IPS-18a (cell line): ENCODE results near the gene INAFM2.

ENCODE experiments used
- H3K27ac ChIP-seq: one replicate; pipeline ENCODE4 v1.5.1; 2013; ENCODE audit warnings: low read length
- H3K27me3 ChIP-seq: one replicate; pipeline ENCODE4 v1.6.1; 2013; ENCODE audit warnings: mild to moderate bottlenecking, low read length; ENCODE audit not compliant: control insufficient read depth, insufficient read depth
- H3K36me3 ChIP-seq: one replicate; pipeline ENCODE4 v1.6.1; 2013; ENCODE audit warnings: low read depth, low read length; ENCODE audit not compliant: control insufficient read depth
- H3K4me1 ChIP-seq: one replicate; pipeline ENCODE4 v1.6.1; 2013; ENCODE audit warnings: low read depth, low read length; ENCODE audit not compliant: control insufficient read depth
- H3K4me3 ChIP-seq: one replicate; pipeline ENCODE4 v1.5.1; 2013; ENCODE audit warnings: low read length
- H3K9ac ChIP-seq: one replicate; pipeline ENCODE4 v1.6.1; 2013; ENCODE audit warnings: mild to moderate bottlenecking, low read length, moderate library complexity
- H3K9me3 ChIP-seq: one replicate; pipeline ENCODE4 v1.6.1; 2013; ENCODE audit warnings: low read depth, low read length; ENCODE audit not compliant: control insufficient read depth

Gene INAFM2

DNA sequence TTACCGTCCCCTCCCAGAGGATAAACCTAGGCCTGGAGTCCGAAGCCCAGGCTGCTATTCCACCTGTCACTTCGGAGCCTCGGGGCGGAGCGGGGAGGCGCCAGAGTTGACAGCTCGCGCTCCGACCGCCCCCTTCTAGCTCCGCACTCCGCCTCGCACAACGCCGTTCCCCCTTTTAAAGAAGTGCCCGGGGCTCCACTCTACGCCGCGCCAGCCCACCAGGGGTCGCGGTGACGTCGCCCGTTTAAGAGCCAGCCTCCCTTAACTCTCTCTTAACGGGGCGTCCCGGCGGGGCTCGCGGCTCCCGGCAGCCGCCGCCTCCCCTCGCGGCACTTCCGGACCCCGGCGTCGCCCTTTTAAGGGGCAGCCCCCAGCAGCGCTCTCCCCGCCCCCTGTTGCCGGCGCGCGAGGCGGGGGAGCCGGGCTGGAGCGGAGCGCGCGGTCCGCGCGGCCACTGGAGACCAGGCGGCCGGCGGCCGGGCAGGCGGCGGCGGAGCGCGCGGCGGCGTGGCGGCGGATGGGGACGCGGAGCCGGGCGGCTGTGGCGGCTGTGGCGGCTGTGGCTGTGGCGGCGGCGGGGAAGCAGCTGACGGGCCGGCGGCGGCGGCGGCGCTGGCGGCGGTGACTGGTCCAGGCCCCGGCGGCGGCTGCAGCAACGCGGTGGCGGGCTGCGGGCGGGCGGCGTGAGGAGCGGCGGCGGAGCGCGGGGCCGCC, at the start of gene INAFM2:
Gene INAFM2, plus strand, starts transcription at position 454 of the 714 bp plus-strand sequence. CDS start 364 bp downstream, outside the sequence.
- peak within 1 kb of the TSS; percentile 61 for H3K4me3 ChIP-seq
- H3K27ac ChIP-seq, result no peak within 1 kb of the TSS
- peaks cover 50% of the 10 kb centered on the region for H3K4me1 ChIP-seq
- no peaks in the 10 kb centered on the region for H3K36me3 ChIP-seq
- no peak within 1 kb of the TSS for H3K9ac ChIP-seq
- H3K9me3 ChIP-seq, result no peaks in the 10 kb centered on the region
- H3K27me3 ChIP-seq, result peaks cover 45% of the 10 kb centered on the region

DNA sequence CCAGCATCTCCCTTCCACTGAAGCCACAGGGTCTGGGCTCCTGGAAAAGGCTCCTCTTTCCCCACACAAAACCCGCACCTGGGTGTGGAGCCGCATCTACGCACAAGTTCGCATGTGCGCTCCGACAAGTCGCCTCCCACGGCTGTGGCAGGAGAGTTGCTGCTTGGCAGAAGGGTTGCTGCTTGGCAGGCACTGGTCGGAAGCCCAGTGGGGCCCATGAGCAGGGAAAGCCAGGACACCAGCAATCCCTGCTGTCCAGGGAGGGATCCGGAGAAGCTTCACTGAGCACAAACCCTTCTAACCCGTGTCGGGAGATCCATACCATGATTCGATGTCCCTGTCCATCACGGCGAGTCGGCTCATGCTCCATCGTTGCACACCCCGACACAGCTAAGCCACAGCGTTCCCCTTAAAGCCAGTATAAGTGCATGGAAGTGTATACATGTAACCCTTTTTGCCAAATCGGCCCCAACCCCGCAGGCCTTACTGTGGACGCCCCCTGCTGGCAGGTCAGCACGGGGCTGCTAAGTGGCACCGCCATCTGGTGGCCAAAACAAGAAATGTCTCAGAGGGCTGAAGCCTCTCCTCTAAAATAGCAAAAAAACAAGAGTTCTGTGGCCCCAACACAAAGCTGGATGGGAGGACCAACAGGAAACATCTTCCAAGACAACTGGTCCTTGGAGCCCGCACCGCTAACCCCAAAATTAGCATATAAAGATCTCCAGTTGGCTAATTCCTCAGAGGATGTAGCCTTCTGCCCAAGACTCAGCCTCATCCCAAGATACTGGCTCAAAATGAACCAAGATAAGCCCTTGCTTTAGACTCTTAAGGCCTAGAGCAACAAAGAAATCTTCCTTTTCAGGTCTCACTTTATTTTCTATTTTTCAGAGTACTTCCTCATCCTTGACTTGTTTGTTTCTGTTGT, 48.9 kb upstream of the INAFM2 start:
- no peak overlapping the region for H3K9ac ChIP-seq
- H3K27me3 ChIP-seq, result peaks cover 15% of the 10 kb centered on the region
- no peak overlapping the region for H3K4me3 ChIP-seq
- no peak overlapping the region for H3K27ac ChIP-seq
- no peaks in the 10 kb centered on the region for H3K4me1 ChIP-seq
- no peaks in the 10 kb centered on the region for H3K36me3 ChIP-seq
- no peaks in the 10 kb centered on the region for H3K9me3 ChIP-seq

DNA sequence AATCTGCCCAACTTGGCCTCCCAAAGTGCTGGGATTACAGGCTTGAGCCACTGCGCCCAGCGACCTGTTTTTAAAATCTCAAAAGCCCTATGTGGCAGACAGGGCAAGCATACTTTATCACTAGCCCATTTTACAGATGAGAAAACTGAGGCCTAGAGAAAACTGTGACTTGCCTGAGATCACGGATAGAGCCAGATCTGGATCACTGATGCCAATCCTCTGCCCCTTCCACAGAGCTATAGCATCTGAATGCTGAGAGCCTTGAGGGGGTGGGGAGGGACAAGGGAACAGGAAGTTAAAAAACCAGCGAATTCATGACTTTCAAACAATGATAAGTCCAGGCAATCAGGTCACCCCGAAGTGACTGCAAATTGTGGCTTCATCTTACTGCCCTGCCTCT, 48.0 kb upstream of the INAFM2 start:
- Histone ChIP-seq H3K27ac (no peak overlapping the region), H3K9ac (no peak overlapping the region)

DNA sequence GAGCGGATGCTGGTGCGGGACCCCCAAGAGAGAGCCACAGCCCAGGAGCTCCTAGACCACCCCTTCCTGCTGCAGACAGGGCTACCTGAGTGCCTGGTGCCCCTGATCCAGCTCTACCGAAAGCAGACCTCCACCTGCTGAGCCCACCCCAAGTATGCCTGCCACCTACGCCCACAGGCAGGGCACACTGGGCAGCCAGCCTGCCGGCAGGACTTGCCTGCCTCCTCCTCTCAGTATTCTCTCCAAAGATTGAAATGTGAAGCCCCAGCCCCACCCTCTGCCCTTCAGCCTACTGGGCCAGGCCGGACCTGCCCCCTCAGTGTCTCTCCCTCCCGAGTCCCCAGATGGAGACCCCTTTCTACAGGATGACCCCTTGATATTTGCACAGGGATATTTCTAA, 47.5 kb upstream of the INAFM2 start:
- Histone ChIP-seq H3K36me3 (no peaks in the 10 kb centered on the region), H3K4me3 (no peak overlapping the region), H3K27ac (no peak overlapping the region), H3K9ac (no peak overlapping the region), H3K4me1 (peaks cover 3% of the 10 kb centered on the region), H3K9me3 (no peaks in the 10 kb centered on the region), H3K27me3 (peaks cover 28% of the 10 kb centered on the region)

More for the DNA sequence above, 48.0 kb upstream of the INAFM2 start:
- no peaks in the 10 kb centered on the region for H3K9me3 ChIP-seq
- no peaks in the 10 kb centered on the region for H3K36me3 ChIP-seq
- no peaks in the 10 kb centered on the region for H3K4me1 ChIP-seq
- no peak overlapping the region for H3K4me3 ChIP-seq
- H3K27me3 ChIP-seq, result peaks cover 24% of the 10 kb centered on the region

DNA sequence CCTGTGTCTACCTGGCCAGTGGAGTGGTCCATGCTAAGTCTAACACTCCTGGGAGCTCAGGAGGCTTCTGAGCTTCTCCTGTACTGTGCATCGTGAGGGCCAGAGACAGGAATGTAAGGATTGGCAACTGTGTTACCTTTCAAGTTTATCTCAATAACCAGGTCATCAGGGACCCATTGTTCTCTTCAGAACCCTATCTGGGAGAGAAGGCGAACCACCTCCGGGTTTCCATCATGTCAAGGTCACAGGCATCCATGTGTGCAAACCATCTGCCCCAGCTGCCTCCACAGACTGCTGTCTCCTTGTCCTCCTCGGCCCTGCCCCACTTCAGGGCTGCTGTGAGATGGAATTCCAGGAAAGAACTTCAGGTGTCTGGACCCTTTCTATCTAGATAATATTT, 46.6 kb upstream of the INAFM2 start:
- Histone ChIP-seq H3K36me3 (no peaks in the 10 kb centered on the region), H3K4me1 (peaks cover 7% of the 10 kb centered on the region), H3K9me3 (no peaks in the 10 kb centered on the region), H3K27ac (no peak overlapping the region), H3K27me3 (peaks cover 38% of the 10 kb centered on the region), H3K4me3 (no peak overlapping the region), H3K9ac (no peak overlapping the region)

DNA sequence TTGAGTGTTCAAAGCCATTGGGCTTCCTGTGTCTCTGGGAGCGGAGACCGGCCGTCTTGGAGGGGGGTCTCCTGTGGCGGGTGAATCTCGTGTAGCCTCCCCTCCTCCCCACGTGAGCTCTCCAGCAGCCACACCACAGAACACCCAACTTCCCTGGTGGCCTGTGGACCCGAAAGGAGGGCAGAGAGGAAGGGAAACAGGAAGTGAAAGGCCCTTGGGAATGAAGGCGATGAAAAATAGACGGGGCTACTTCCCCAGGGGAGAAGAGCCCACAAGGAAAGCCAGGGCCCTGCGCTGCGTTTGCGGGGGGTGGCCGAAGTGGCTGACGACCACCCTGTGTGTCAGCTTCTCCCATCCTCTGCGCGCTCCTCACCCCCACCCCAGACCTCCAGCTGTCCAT, 46.0 kb upstream of the INAFM2 start:
- no peaks in the 10 kb centered on the region for H3K9me3 ChIP-seq

DNA sequence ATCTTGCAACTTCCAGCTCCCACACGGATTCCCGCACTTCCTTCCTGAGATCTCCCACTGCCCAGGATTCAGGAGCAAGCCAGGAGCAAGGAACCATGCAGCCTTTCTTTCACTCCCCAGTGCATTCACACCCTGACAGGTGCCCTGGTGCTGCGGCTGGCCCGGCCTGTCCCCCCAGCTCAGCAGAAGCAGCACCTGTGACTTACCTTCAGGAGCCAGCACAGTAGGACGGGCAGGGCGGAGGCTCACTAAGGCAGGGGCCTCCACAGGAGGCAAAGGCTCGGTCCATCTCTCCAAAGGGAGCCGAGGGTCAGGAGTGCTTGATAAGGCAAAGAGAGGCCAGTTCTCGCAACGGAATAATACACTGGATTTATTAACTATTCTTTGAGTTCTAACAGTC, 45.5 kb upstream of the INAFM2 start:
- H3K27ac ChIP-seq, result no peak overlapping the region

More for the DNA sequence above, 46.0 kb upstream of the INAFM2 start:
- Histone ChIP-seq H3K4me1 (peaks cover 7% of the 10 kb centered on the region), H3K27ac (no peak overlapping the region), H3K4me3 (no peak overlapping the region), H3K9ac (no peak overlapping the region), H3K27me3 (peaks cover 43% of the 10 kb centered on the region), H3K36me3 (no peaks in the 10 kb centered on the region)

DNA sequence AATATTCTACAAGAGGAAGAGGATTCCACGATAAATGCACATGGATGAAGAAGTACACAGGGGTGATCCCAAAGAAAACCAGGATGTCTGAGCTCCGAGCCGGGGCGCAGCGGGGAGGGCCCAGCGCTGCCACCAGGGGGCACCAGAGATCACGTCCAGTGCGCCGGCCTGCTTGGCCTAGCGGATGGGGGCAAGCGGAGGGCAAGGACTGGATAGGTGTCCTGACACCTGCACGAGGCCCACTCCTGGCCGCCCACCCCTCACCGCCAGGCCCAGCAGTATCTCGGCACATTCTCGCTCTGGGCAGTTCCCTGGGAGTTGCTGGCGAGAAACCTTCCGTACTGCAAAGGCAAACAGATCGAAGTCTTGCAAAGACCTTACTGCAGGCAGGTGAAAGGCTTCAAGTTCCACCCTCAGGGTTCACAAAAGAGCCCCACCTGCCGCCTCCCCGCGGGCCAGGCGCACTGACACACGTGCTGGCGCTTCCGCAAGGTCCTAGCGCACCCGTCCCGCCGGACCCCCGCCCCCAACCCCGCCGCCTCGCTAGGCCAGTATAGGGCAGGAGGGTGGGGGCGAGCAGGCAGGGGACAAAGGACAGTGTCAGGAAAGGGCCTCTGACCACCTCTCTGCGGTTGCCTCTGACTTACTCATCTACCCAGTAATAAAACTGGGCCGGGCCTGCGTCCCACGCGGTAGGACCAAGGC, 43.9 kb upstream of the INAFM2 start:
- no peaks in the 10 kb centered on the region for H3K36me3 ChIP-seq
- no peak overlapping the region for H3K27ac ChIP-seq
- peaks cover 64% of the 10 kb centered on the region for H3K27me3 ChIP-seq
- H3K9me3 ChIP-seq, result no peaks in the 10 kb centered on the region
- H3K9ac ChIP-seq, result no peak overlapping the region
- peaks cover 7% of the 10 kb centered on the region for H3K4me1 ChIP-seq
- H3K4me3 ChIP-seq, result peak overlapping the region; percentile 32

More for the DNA sequence above, 45.5 kb upstream of the INAFM2 start:
- peaks cover 7% of the 10 kb centered on the region for H3K4me1 ChIP-seq
- no peak overlapping the region for H3K4me3 ChIP-seq
- no peak overlapping the region for H3K9ac ChIP-seq
- no peaks in the 10 kb centered on the region for H3K36me3 ChIP-seq
- H3K9me3 ChIP-seq, result no peaks in the 10 kb centered on the region
- H3K27me3 ChIP-seq, result peaks cover 49% of the 10 kb centered on the region

DNA sequence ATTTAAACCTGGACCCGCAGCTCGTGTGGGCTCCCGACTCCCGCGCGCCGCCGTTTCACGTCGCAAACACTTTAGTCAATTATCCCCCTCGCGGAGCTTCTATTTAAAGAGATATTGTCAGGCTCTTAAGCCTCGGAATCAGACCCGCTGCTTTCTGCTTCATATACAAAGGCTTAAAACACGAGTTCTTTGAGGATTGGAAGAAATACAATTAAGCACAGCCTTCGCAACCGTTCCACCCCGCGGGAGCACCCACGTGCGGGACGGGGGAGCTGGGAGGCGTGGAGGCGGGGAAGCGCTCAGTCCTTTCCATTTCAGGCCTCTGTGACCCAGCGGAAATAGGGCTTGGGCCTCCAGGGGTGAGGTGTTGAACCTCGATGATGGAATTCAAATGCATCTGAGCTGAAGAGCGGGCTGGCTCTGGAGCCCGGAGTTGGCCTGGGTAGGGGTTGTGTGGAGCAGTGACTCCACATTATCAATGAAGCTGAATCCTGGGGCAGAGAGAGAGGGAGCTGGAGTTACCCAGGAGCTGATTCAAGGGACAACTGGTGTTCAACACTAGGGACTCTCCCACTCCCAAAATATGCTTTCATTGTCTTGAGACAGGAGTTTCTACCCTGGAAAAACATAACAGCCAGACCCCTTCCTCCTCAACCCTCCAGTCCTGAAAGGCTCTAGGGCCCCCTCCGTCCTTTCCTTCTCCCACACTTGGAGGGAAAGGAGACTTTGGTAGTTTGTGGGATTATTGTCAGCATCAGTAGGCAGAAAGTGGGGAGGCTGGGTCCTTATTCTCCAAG, 43.0 kb upstream of the INAFM2 start:
- peak overlapping the region; percentile 32 for H3K4me3 ChIP-seq
- peaks cover 12% of the 10 kb centered on the region for H3K4me1 ChIP-seq
- no peak overlapping the region for H3K9ac ChIP-seq
- no peaks in the 10 kb centered on the region for H3K36me3 ChIP-seq
- H3K9me3 ChIP-seq, result no peaks in the 10 kb centered on the region
- H3K27ac ChIP-seq, result no peak overlapping the region
- peaks cover 73% of the 10 kb centered on the region for H3K27me3 ChIP-seq

DNA sequence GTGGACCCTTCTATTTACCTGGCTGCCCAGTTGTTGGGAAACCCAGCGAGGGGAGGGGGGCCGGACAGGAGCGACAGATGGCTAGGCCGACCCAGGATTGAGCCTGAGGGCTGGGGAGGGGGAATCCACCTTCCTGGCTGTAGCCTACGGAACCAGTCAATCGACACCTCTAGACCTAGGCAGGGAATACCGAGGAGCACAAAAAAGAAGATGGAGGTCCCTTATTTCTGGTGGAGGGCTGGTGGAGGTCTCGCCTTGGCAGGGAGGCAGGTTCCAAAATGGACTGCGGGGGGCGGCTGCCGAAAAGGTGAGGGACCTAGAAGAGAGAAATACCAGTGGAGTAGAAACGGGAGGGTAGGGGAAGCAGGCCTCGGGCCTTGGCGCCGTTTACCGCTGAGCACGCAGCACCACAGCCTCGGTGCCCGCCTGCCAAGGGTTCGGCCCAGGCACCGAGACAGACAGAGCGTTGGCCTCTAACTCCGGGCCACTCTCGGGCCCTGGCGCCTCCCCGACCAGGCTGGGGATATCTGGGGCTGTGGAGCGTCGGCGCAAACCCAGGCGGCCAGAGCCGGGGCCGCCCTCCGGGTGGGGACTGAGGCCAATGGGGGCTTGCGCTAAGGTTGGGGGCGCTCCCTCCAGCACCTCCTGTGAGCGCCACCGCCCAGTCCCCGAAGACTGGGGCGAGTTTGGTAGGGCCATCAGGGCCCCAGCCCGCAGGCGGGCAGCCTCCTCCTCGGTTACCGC, 42.3 kb upstream of the INAFM2 start:
- Histone ChIP-seq H3K36me3 (no peaks in the 10 kb centered on the region), H3K4me1 (peaks cover 20% of the 10 kb centered on the region), H3K9ac (no peak overlapping the region), H3K9me3 (no peaks in the 10 kb centered on the region), H3K27ac (no peak overlapping the region), H3K27me3 (peaks cover 81% of the 10 kb centered on the region), H3K4me3 (no peak overlapping the region)
